GM18867 (cell line): ENCODE measurements around the gene RNF182.
A peak's percentile ranks its signal among the peaks of the same experiment; 100 is the strongest.
"Not testable (repeated sequence)": the region's sequence is repeated elsewhere in the genome, so short reads cannot be mapped to it uniquely, and the experiment has no call there.

Source experiments
- ATAC-seq: cut with Tn5 transposase; IDR thresholded peaks from one replicate; pipeline ENCODE4 v1.9.1; 2021; ENCODE audit warnings: mild to moderate bottlenecking, moderate library complexity; ENCODE audit not compliant: unreplicated experiment

RNF182 gene

GRCh38 chr6:13993416-13993815 lies 68.7 kb downstream of the RNF182 start:
- ATAC-seq: no peak

DNA sequence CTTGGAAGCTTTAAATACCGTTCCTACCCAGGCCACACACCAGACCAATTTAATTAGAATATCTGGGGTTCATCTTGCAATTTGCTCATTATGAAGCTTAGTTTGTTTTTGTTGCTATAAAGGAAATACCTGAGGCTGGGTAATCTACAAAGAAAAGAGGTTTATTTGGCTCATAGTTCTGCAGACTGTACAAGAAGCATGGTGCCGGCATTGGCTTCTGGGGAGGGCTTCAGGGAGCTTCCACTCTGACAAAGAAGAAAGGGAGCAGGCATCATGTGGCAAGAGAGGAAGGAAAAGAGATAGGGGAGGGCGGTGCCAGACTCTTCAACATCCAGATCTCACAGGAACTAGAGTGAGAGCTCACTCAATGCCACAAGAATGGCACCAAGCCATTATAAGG lies 73.6 kb downstream of the RNF182 start:
- no peak for ATAC-seq

- no peak for ATAC-seq
These were observed 76.1 kb downstream of the RNF182 start for GRCh38 chr6:14000901-14001300.

- no peak for ATAC-seq
These were observed 76.7 kb downstream of the RNF182 start for GRCh38 chr6:14001329-14002012.

GRCh38 chr6:14002176-14002947 lies 77.6 kb downstream of the RNF182 start:
- ATAC-seq: no peak

DNA sequence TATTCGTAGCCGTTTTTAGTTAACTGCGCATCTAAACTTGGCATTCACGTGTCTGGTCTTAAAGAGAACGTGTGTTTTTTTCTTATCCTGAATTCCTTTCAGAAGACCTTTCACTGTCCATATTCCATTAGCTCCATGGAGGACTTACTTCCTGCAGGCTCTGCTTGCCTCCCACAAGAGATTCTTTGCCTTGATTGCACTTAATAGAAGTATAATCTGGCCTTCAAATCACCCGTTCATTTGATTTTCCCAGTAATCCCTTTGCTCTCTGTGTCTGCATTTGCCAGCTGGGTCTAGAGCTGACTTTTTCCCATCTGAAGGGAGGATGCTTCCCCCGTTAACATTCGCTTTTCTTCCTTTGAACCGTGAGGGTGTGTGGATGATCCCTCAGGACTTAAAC lies 79.5 kb downstream of the RNF182 start:
- ATAC-seq: no peak

- ATAC-seq: no peak
These were observed 84.1 kb downstream of the RNF182 start for GRCh38 chr6:14008809-14009208.

DNA sequence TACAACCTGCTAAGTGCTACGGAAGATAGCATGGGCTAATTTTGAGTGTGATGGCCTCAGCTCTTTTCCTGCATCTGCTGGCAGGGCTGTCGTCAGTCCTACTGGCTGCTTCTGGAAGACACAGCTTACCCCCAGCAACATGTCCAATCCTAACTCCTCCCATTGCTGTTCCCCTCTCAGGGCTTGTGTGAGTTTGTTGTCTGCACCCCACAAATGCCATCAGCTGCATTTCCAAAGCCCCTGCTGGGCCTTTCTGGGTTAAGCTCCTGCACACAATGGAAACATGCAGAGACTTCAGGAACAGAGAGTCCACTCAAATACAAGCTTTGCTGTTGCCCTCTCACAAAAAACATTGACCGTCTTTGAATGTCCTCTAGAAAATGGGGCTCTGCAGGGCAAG lies 84.7 kb downstream of the RNF182 start:
- ATAC-seq: no peak

DNA sequence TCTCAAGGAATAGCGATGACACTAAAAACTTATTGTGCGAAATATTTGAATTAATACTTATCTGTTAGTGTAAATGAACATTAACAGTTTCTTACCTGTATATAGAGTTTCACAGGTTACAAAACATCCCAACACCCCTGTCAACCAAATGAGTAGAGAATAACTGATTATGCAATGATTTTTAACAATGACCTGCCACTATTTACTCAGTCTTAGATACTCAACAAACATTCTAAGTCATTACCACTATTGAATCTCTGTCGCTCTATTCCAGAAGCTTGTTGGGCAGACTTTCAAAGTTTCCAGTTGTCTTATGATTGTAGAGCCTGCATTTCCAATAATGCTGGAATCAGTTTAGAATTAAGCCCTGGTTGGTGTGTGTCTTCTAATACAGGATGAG lies 85.5 kb downstream of the RNF182 start:
- ATAC-seq: no peak

GRCh38 chr6:14012313-14013030 lies 87.7 kb downstream of the RNF182 start:
- ATAC-seq: no peak

GRCh38 chr6:14015964-14016363 lies 91.2 kb downstream of the RNF182 start:
- ATAC-seq: no peak

- ATAC-seq: no peak
These were observed 91.7 kb downstream of the RNF182 start for GRCh38 chr6:14016432-14016831.

- ATAC-seq: no peak
These were observed 92.3 kb downstream of the RNF182 start for GRCh38 chr6:14016935-14017625.

DNA sequence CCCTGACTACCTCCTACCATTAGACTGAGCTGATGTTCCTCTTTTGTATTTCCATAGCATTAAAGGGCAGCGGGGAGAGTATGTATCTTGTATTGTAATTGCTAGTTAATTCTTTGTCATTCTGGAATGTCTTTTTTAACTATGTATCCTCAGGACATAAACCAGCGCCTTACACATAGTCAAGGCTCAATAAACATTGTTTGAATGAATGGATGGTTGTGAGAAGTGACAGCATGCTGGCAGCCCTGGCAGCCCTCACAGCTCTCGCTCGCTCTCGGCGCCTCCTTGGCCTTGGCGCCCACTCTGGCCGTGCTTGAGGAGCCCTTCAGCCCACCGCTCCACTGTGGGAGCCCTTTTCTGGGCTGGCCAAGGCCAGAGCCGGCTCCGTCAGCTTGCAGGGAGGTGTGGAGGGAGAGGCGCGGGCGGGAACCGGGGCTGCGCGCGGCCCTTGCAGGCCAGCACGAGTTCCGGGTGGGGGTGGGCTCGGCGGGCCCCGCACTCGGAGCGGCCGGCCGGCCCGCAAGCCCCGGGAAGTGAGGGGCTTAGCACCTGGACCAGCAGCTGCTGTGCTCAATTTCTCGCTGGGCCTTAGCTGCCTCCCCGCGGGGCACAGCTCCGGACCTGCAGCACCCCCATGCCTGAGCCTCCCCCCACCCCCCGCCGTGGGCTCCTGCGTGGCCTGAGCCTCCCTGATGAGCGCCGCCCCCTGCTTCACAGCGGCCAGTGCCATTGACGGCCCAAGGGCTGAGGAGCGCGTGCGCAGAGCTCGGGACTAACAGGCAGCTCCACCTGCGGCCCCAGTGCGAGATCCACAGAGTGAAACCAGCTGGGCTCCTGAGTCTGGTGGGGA lies 93.1 kb downstream of the RNF182 start:
- ATAC-seq: no peak

GRCh38 chr6:14018559-14018958 lies 93.8 kb downstream of the RNF182 start:
- not testable (repeated sequence) for ATAC-seq

GRCh38 chr6:14020551-14020950 lies 95.8 kb downstream of the RNF182 start:
- no peak for ATAC-seq

DNA sequence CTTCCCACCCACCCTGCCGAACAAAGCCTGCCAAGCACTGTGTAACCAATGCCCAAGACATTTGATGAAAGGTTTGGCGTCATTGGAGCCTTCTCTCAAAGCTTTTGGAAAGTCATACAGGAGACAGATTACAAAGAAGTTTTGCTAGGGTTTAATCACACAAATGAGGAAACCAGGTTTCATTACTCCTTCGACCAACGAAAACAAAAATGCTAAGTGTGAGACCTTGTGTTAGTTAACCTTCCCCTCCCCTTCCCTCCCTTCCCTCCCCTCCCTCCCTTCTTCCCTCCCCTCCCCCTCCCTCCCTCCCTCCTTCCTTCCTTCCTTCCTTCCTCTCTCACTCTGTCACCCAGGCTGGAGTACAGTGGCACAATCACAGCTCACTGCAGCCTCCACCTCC lies 96.7 kb downstream of the RNF182 start:
- ATAC-seq: no peak

DNA sequence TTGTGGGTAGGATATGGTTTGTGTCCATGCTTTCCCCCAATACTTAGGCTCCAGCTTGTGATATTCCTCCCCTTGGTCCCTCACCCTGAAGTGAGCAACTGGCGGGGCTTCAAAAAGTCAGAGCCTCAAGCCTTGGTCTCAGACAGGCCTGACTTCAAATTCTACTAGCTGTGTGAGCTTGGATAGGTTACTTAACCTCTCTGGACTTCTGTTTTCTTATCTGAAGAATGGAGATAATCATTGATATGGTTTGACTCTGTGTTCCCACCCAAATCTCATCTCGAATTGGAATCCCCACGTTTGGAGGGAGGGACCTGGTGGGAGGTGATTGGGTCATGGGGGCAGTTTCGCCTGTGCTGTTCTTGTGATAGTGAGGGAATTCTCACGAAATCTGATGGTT lies 97.9 kb downstream of the RNF182 start:
- ATAC-seq: no peak

DNA sequence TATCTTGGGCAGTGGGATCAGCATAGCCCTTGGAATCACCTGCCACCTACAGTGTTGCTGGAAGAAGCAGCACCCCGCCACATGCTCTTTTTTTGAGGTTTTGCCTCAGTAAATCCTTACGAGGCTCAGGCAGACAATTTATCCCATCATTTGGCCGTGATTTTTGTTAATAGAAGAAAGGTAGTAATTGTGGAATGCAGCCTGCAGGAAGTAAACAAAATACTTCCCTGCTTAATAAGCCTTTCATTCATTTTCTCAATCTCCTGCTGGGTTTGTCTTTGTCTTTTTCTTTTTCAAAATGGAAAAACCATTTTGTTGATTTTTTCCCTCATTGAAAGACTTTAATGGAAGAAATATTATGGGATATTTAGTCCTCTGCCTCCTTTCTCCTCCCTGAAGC lies 99.1 kb downstream of the RNF182 start:
- ATAC-seq: no peak

DNA sequence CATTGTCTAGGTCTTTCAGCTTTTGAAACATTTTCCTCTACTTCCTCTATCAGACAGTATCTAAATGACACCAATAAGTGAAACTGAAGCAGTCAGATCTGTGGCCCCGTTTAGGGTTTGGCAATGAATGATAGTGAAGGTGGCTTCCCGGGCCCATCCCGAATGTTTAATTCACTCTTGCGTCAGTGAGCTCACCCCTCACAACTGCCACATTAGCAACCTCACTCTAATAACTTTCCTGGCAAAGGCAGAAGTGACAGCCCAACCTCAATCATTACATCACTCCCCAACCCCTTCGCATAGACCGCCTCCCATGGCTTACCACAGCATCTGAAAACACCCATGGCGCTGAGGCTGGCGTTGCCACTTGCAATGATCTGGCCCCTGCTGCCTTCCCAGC lies 100.4 kb downstream of the RNF182 start:
- peak; percentile 58 for ATAC-seq
